GM23248 (cell line): ENCODE results near the gene PSMB3. TPM values are rescaled to one million over a fixed set of nuclear protein-coding genes. Genes with fewer than 3 reads are reported as not detected.

Source experiments
- DNase-seq: peaks from one replicate; pipeline ENCODE4 v3.0.0-alpha.2; 2015
- H2AFZ ChIP-seq: fragments of 200-600 bp; sonication (generic); 2 replicates; pipeline ENCODE4 v1.6.1; 2016; ENCODE audit warnings: antibody characterized with exemption
- H3F3A ChIP-seq: fragments of 200-600 bp; sonication (generic); 2 replicates; pipeline ENCODE4 v1.6.1; 2016; ENCODE audit warnings: mild to moderate bottlenecking, antibody characterized with exemption, mixed run types; ENCODE audit not compliant: insufficient read depth
- H3K27ac ChIP-seq: fragments of 200-600 bp; sonication (generic); 2 replicates; pipeline ENCODE4 v1.5.1; 2016; ENCODE audit warnings: mild to moderate bottlenecking
- H3K27me3 ChIP-seq: fragments of 200-600 bp; sonication (generic); replicated peaks from 2 replicates; pipeline ENCODE4 v1.6.1; 2016; ENCODE audit warnings: mild to moderate bottlenecking; ENCODE audit not compliant: insufficient read depth
- H3K36me3 ChIP-seq: fragments of 200-600 bp; sonication (generic); 2 replicates; pipeline ENCODE4 v1.6.1; 2016; ENCODE audit warnings: low read depth, mild to moderate bottlenecking
- H3K4me1 ChIP-seq: fragments of 200-600 bp; sonication (generic); 2 replicates; pipeline ENCODE4 v1.6.1; 2016; ENCODE audit warnings: mild to moderate bottlenecking; ENCODE audit not compliant: insufficient read depth
- H3K4me2 ChIP-seq: fragments of 200-600 bp; sonication (generic); one replicate; pipeline ENCODE4 v1.6.1; 2016; ENCODE audit warnings: mild to moderate bottlenecking; ENCODE audit not compliant: unreplicated experiment
- H3K4me3 ChIP-seq: fragments of 200-600 bp; sonication (generic); 2 replicates; pipeline ENCODE4 v1.5.1; 2016; ENCODE audit warnings: mild to moderate bottlenecking
- H3K79me2 ChIP-seq: fragments of 200-600 bp; sonication (generic); 2 replicates; pipeline ENCODE4 v1.6.1; 2016; ENCODE audit warnings: mild to moderate bottlenecking; ENCODE audit not compliant: insufficient read depth
- H3K9ac ChIP-seq: fragments of 200-600 bp; sonication (generic); 2 replicates; pipeline ENCODE4 v1.6.1; 2016; ENCODE audit warnings: mild to moderate bottlenecking
- H3K9me2 ChIP-seq: fragments of 200-600 bp; sonication (generic); 2 replicates; pipeline ENCODE4 v1.6.1; 2016; ENCODE audit warnings: mixed run types, mild to moderate bottlenecking, moderate library complexity; ENCODE audit not compliant: insufficient read depth
- H3K9me3 ChIP-seq: fragments of 200-600 bp; sonication (generic); one replicate; pipeline ENCODE4 v1.6.1; 2017; ENCODE audit warnings: low read depth
- H4K20me1 ChIP-seq: fragments of 200-600 bp; sonication (generic); 2 replicates; pipeline ENCODE4 v1.6.0; 2016; ENCODE audit not compliant: insufficient read depth
- EZH2 ChIP-seq: fragments of 200-600 bp; sonication (generic); IDR thresholded peaks from 2 replicates; pipeline ENCODE4 v1.6.1; 2018; ENCODE audit warnings: antibody characterized with exemption, mild to moderate bottlenecking; ENCODE audit not compliant: insufficient read depth, poor library complexity, severe bottlenecking
- EZH2phosphoT487 ChIP-seq: fragments of 200-600 bp; sonication (generic); IDR thresholded peaks from 2 replicates; pipeline ENCODE4 v1.6.1; 2018; ENCODE audit warnings: antibody characterized with exemption, moderate library complexity, mild to moderate bottlenecking, low read depth; ENCODE audit not compliant: insufficient read depth
- WGBS, 2 experiments: methylation state at CpG; one replicate each; pipeline ENCODE4 v1.1.6; 2015 to 2017; ENCODE audit warnings: low lambda C conversion rate in 2 of 2, low coverage in 1 of 2; ENCODE audit errors: missing lambda C conversion rate in 2 of 2; 5-methylcytosine and 5-hydroxymethylcytosine counted together
- in situ Hi-C: fragments of 300-500 bp; cut with MboI; formaldehyde crosslinking; loops from 2 replicates; pipeline ENCODE4 v1.15.0; 2020
- polyA plus RNA-seq: library from polyadenylated mRNA; unstranded; fragments of >200 nt; fragmentation: Nextera tagmentation; extraction: Ambion mirVana; gene quantifications from 2 replicates; pipeline ENCODE4 v1.2.1, GENCODE V29; 2016
- total RNA-seq: library from RNA; depleted of rRNA; stranded (reverse); fragments of >200 nt; shearing (Covaris generic); gene quantifications from 2 replicates; pipeline ENCODE4 v1.2.3, GENCODE V29; 2014

The PSMB3 gene
- total and polyA plus RNA-seq, 2 experiments from 2014 or later = 149 to 310 TPM

- no peaks in the 10 kb centered on the region for H3K36me3 ChIP-seq
- DNase-seq = peak; percentile 41
- 0 to 3% methylated on average over 12 to 21 of the region's 21 CpGs for WGBS, 2 experiments
- no peaks in the 10 kb centered on the region for H3K27me3 ChIP-seq
- no peaks in the 10 kb centered on the region for H4K20me1 ChIP-seq
- H3K4me3 ChIP-seq = peak overlapping the region; percentile 88
- no peak overlapping the region for H3K27ac ChIP-seq
- H3K4me2 ChIP-seq = peak overlapping the region; percentile 85
- peaks cover 8% of the 10 kb centered on the region; the same call in 1 of the 2 replicates for H3F3A ChIP-seq
- peaks cover 23% of the 10 kb centered on the region for H3K4me1 ChIP-seq
- H3K9me3 ChIP-seq = no peaks in the 10 kb centered on the region
- H2AFZ ChIP-seq = 0 out of 2 replicates have a peak overlapping the region, but pooled peaks have one; percentile 84
- in situ Hi-C loops = no loop called here
- H3K9ac ChIP-seq = peak overlapping the region; percentile 81
- H3K9me2 ChIP-seq = no peaks in the 10 kb centered on the region
- TF ChIP-seq EZH2phosphoT487 (no peak), EZH2 (no peak)
- peaks cover 61% of the 10 kb centered on the region for H3K79me2 ChIP-seq
Measured at GRCh38 chr17:38746849-38747462, 5.6 kb upstream of the PSMB3 start.

- Histone ChIP-seq H3K27ac (no peak overlapping the region; the same call in 1 of the 2 replicates), H3K4me1 (peaks cover 17% of the 10 kb centered on the region)
Measured at GRCh38 chr17:38747463-38748148, 4.9 kb upstream of the PSMB3 start.

GRCh38 chr17:38748149-38748891 is 4.2 kb upstream of the PSMB3 start, which contains the start of gene PCGF2:
Gene PCGF2 (minus strand): TSS chr17:38748336. CDS start chr17:38740402, 7,934 bp downstream.
- Histone ChIP-seq H3K4me3 (peak within 1 kb of the TSS; percentile 88), H2AFZ (peak within 1 kb of the TSS; percentile 84), H3K79me2 (peaks cover 55% of the 10 kb centered on the region), H3K27me3 (no peaks in the 10 kb centered on the region), H3K9ac (peak within 1 kb of the TSS; percentile 81), H3K4me2 (peak within 1 kb of the TSS; percentile 96), H3K27ac (peak within 1 kb of the TSS; percentile 50), H4K20me1 (no peaks in the 10 kb centered on the region), H3K9me2 (no peaks in the 10 kb centered on the region), H3K9me3 (no peaks in the 10 kb centered on the region), H3F3A (peaks cover 4% of the 10 kb centered on the region; the same call in 1 of the 2 replicates), H3K4me1 (peaks cover 12% of the 10 kb centered on the region), H3K36me3 (no peaks in the 10 kb centered on the region)
- TF ChIP-seq EZH2 = no peak
- TF ChIP-seq EZH2phosphoT487 = no peak
- 0 to 2% methylated on average over 14 to 44 of the region's 47 CpGs for WGBS, 2 experiments
- peak; percentile 92 for DNase-seq
- in situ Hi-C loops = no loop called here

More at GRCh38 chr17:38747463-38748148, 4.9 kb upstream of the PSMB3 start:
- H3K36me3 ChIP-seq = no peaks in the 10 kb centered on the region
- peak overlapping the region; percentile 81 for H3K9ac ChIP-seq
- H3K27me3 ChIP-seq = no peaks in the 10 kb centered on the region
- DNase-seq = peak; percentile 57
- H3F3A ChIP-seq = peaks cover 7% of the 10 kb centered on the region; the same call in 1 of the 2 replicates
- no peaks in the 10 kb centered on the region for H4K20me1 ChIP-seq
- H3K4me3 ChIP-seq = peak overlapping the region; percentile 88
- peaks cover 55% of the 10 kb centered on the region for H3K79me2 ChIP-seq
- TF ChIP-seq EZH2 = no peak
- no peak for TF ChIP-seq EZH2phosphoT487
- H2AFZ ChIP-seq = peak overlapping the region; percentile 84
- 1 to 2% methylated on average over 23 to 57 of the region's 64 CpGs for WGBS, 2 experiments
- in situ Hi-C loops = no loop called here
- no peaks in the 10 kb centered on the region for H3K9me3 ChIP-seq
- peak overlapping the region; percentile 85 for H3K4me2 ChIP-seq
- H3K9me2 ChIP-seq = no peaks in the 10 kb centered on the region

GRCh38 chr17:38748892-38749222 is 3.7 kb upstream of the PSMB3 start:
- in situ Hi-C loops = no loop called here
- Histone ChIP-seq H3K79me2 (peaks cover 55% of the 10 kb centered on the region), H4K20me1 (no peaks in the 10 kb centered on the region), H3K4me1 (peaks cover 17% of the 10 kb centered on the region), H3K36me3 (no peaks in the 10 kb centered on the region), H3K9me3 (no peaks in the 10 kb centered on the region), H3F3A (peaks cover 4% of the 10 kb centered on the region; the same call in 1 of the 2 replicates), H3K4me2 (peak overlapping the region; percentile 96), H3K27me3 (no peaks in the 10 kb centered on the region), H3K27ac (peak overlapping the region; percentile 50), H3K4me3 (peak overlapping the region; percentile 76), H2AFZ (peak overlapping the region; percentile 78), H3K9me2 (no peaks in the 10 kb centered on the region), H3K9ac (peak overlapping the region; percentile 75)
- 1 to 5% methylated on average over 8 to 27 of the region's 32 CpGs for WGBS, 2 experiments
- TF ChIP-seq EZH2 (no peak), EZH2phosphoT487 (no peak)
- DNase-seq = no peak
